CD8-positive, alpha-beta memory T cell (primary cell): Measurements from ENCODE around the gene ESR1. TPM values are rescaled to one million over a fixed set of nuclear protein-coding genes. Genes with fewer than 3 reads are reported as not detected.

ENCODE experiments used
- CTCF ChIA-PET: fragments of 350-600 bp; sonication (Branson Sonifier 250); formaldehyde crosslinking; loops from one replicate; lab custom pipeline; 2021; ENCODE audit warnings: antibody characterized with exemption; lab: Charles Lee
- POLR2A ChIA-PET: fragments of 350-600 bp; sonication (Branson Sonifier 250); formaldehyde crosslinking; loops from one replicate; lab custom pipeline; 2021; ENCODE audit warnings: antibody characterized with exemption; lab: Charles Lee
- DNase-seq, 5 donors: peaks; one replicate each; pipeline versions ENCODE4 v3.0.0 to v3.0.0-alpha.2; 2020 to 2022; ENCODE audit warnings: mixed read lengths in 1 of 5
- H3K27ac ChIP-seq: one replicate; pipeline ENCODE4 v1.7.0; 2013; ENCODE audit warnings: low read depth, mild to moderate bottlenecking, low read length, moderate library complexity
- H3K27me3 ChIP-seq: 2 replicates; pipeline ENCODE4 v1.7.0; 2013; ENCODE audit warnings: low read length, mild to moderate bottlenecking; ENCODE audit not compliant: insufficient read depth, poor library complexity, severe bottlenecking
- H3K36me3 ChIP-seq: 2 replicates; pipeline ENCODE4 v1.7.0; 2013; ENCODE audit warnings: mild to moderate bottlenecking, low read length, moderate library complexity; ENCODE audit not compliant: insufficient read depth
- H3K4me1 ChIP-seq: 2 replicates; pipeline ENCODE4 v1.7.0; 2013; ENCODE audit warnings: mild to moderate bottlenecking, low read length, moderate library complexity; ENCODE audit not compliant: insufficient read depth
- H3K4me3 ChIP-seq: 2 replicates; pipeline ENCODE4 v1.7.0; 2013; ENCODE audit warnings: mild to moderate bottlenecking, low read length
- H3K9me3 ChIP-seq: 2 replicates; pipeline ENCODE4 v1.7.0; 2013; ENCODE audit warnings: mild to moderate bottlenecking, low read length
- H3K27ac Mint-ChIP-seq, 8 donors: one replicate each; pipeline ENCODE4 v1.8.0; 2020 to 2021; ENCODE audit warnings: mixed read lengths in 8 of 8, mild to moderate bottlenecking in 6 of 8, inconsistent platforms in 3 of 8, moderate library complexity in 3 of 8
- H3K27me3 Mint-ChIP-seq, 2 donors: one replicate each; pipeline ENCODE4 v1.8.0; 2020 to 2021; ENCODE audit warnings: mixed read lengths in 2 of 2, mild to moderate bottlenecking in 1 of 2, moderate library complexity in 1 of 2
- H3K36me3 Mint-ChIP-seq, 3 donors: one replicate each; pipeline ENCODE4 v1.8.0; 2020 to 2021; ENCODE audit warnings: mixed read lengths in 3 of 3, inconsistent platforms in 1 of 3, mild to moderate bottlenecking in 1 of 3
- H3K4me1 Mint-ChIP-seq, 3 donors: one replicate each; pipeline ENCODE4 v1.8.0; 2020 to 2021; ENCODE audit warnings: mixed read lengths in 3 of 3, inconsistent platforms in 1 of 3, mild to moderate bottlenecking in 1 of 3
- H3K4me3 Mint-ChIP-seq, 7 donors: one replicate each; pipeline ENCODE4 v1.8.0; 2020 to 2021; ENCODE audit warnings: mixed read lengths in 7 of 7, mild to moderate bottlenecking in 6 of 7, moderate library complexity in 4 of 7, inconsistent platforms in 2 of 7
- H3K9me3 Mint-ChIP-seq, 5 donors: one replicate each; pipeline ENCODE4 v1.8.0; 2020 to 2022; ENCODE audit warnings: mixed read lengths in 5 of 5, mild to moderate bottlenecking in 3 of 5, moderate library complexity in 2 of 5, inconsistent platforms in 1 of 5
- polyA plus RNA-seq: library from polyadenylated mRNA; unstranded; fragments of 300-500 nt; fragmentation: Illumina TruSeq; gene quantifications from one replicate; pipeline ENCODE4 v1.2.3, GENCODE V29; 2021
- total RNA-seq, 2 experiments: library from RNA; stranded (reverse); gene quantifications; one replicate each; pipeline ENCODE4 v1.2.3, GENCODE V29; 2021

Gene ESR1
- total and polyA plus RNA-seq, 3 experiments from 2014 or later: 0.15 to 1.2 TPM; not detected in 1

DNA sequence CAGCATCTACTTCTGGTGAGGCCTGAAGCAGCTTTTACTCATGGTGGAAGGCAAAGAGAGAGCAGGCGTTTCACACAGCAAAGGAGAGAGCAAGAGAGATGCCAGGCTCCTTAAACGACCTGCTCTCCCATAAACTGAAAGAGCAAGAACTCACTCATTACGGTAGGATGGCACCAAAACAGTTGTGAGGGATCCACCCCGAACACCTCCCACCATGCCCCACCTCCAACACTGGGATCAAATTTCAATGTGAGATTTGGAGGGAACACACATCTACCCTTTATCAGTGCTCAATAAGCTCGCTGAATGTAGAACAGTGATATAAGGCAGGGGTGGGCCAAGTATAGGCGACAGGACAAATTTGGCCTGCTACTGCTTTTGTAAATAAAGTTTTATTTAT, 244.6 kb downstream of the ESR1 start:
- ChIA-PET CTCF (no interaction called here), POLR2A (no interaction called here)
- no peaks in the 10 kb centered on the region for H3K36me3 ChIP-seq
- no peak overlapping the region for H3K4me3 ChIP-seq
- no peak overlapping the region for H3K27ac ChIP-seq
- Mint-ChIP-seq H3K36me3 (peaks cover 0 to 2% (median 0%) of the 10 kb centered on the region in 3 donors), H3K4me1 (no peaks in the 10 kb centered on the region), H3K27me3 (peaks cover 1 to 22% of the 10 kb centered on the region in 2 donors), H3K4me3 (no peak overlapping the region), H3K9me3 (peaks cover 0 to 2% (median 0%) of the 10 kb centered on the region in 5 donors), H3K27ac (no peak overlapping the region)
- no peaks in the 10 kb centered on the region for H3K27me3 ChIP-seq
- no peaks in the 10 kb centered on the region for H3K9me3 ChIP-seq
- DNase-seq: no peak
- H3K4me1 ChIP-seq: no peaks in the 10 kb centered on the region

DNA sequence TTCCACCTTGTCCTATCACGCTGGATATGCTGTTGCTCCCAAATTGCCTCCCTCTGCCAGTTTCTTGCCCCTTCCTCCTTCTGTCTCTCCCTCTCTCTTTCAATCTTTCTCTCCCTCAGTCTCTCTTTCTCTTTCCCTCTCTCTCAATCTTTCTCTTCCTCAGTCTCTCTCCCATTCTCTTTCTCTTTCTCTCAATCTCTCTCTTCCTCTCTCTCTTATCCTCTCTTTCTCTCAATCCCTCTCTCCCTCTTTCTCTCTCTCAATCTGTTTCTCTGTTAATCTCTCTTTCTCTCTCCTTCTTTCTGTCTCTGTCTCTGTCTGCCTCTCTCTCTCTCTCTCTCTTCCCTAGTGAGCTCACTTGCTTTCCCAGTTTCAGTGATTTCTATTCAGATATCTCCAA, 245.8 kb downstream of the ESR1 start:
- Mint-ChIP-seq H3K36me3 (peaks cover 0 to 2% (median 0%) of the 10 kb centered on the region in 3 donors), H3K4me3 (no peak overlapping the region), H3K4me1 (no peaks in the 10 kb centered on the region), H3K9me3 (no peaks in the 10 kb centered on the region), H3K27me3 (peaks cover 1 to 22% of the 10 kb centered on the region in 2 donors), H3K27ac (no peak overlapping the region)
- POLR2A ChIA-PET: no interaction called here
- H3K27ac ChIP-seq: no peak overlapping the region
- H3K9me3 ChIP-seq: no peaks in the 10 kb centered on the region
- DNase-seq: no peak
- CTCF ChIA-PET: no interaction called here
- H3K36me3 ChIP-seq: no peaks in the 10 kb centered on the region
- no peaks in the 10 kb centered on the region for H3K4me1 ChIP-seq
- no peaks in the 10 kb centered on the region for H3K27me3 ChIP-seq
- no peak overlapping the region for H3K4me3 ChIP-seq

DNA sequence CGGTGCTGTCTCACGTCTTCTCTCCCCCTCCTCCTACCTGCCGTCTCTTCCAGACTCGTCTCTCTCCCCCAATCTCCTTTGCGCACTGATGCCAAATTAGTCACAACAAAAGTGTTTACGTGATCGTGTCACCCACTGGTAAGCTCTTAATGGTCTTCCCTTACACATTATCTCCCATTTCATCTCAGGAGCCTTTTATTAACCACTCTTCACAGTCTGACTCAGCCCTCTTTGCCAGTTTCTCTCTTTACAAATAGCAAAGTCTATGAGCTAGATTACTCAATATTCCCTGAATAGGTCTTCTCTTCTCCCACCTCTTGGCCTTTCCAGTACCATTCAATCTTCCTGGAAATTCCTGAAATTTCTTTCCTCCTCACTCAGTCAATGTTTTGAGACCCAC, 247.0 kb downstream of the ESR1 start:
- no peak overlapping the region for H3K4me3 Mint-ChIP-seq
- no peak overlapping the region for H3K27ac Mint-ChIP-seq
- H3K4me1 ChIP-seq: no peaks in the 10 kb centered on the region
- no peak overlapping the region for H3K27ac ChIP-seq
- H3K27me3 Mint-ChIP-seq: peaks cover 1 to 18% of the 10 kb centered on the region in 2 donors
- H3K27me3 ChIP-seq: no peaks in the 10 kb centered on the region
- H3K4me3 ChIP-seq: no peak overlapping the region
- H3K4me1 Mint-ChIP-seq: no peaks in the 10 kb centered on the region
- H3K36me3 Mint-ChIP-seq: peaks cover 0 to 2% (median 0%) of the 10 kb centered on the region in 3 donors
- ChIA-PET POLR2A (no interaction called here), CTCF (no interaction called here)
- H3K9me3 ChIP-seq: no peaks in the 10 kb centered on the region
- no peak for DNase-seq
- no peaks in the 10 kb centered on the region for H3K9me3 Mint-ChIP-seq
- H3K36me3 ChIP-seq: no peaks in the 10 kb centered on the region

DNA sequence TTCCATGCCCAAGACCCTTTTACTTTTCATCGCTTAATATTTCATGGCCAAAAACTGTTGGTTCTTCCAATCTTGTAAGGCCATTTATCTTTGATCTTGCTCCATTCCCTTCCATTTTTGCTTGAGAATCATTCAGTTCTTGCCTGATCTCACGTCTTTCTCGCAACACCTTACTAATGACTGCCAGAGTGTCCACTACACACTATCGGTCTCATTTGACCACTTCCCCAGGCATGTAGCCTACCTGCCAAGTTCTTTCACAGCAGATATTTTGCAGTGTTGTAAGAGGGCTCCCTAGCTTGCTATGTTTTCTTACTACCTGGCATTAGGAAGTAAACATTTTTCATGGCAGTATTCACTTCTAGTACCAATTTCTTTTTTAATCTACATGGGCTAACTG, 248.0 kb downstream of the ESR1 start:
- H3K4me3 ChIP-seq: no peak overlapping the region
- no peaks in the 10 kb centered on the region for H3K4me1 ChIP-seq
- Mint-ChIP-seq H3K9me3 (no peaks in the 10 kb centered on the region), H3K4me1 (no peaks in the 10 kb centered on the region), H3K36me3 (peaks cover 0 to 4% (median 0%) of the 10 kb centered on the region in 3 donors), H3K4me3 (no peak overlapping the region), H3K27me3 (peaks cover under 1 to 23% of the 10 kb centered on the region in 2 donors), H3K27ac (no peak overlapping the region)
- H3K27ac ChIP-seq: no peak overlapping the region
- ChIA-PET CTCF (no interaction called here), POLR2A (no interaction called here)
- DNase-seq: no peak
- H3K9me3 ChIP-seq: no peaks in the 10 kb centered on the region
- no peaks in the 10 kb centered on the region for H3K36me3 ChIP-seq
- H3K27me3 ChIP-seq: no peaks in the 10 kb centered on the region

DNA sequence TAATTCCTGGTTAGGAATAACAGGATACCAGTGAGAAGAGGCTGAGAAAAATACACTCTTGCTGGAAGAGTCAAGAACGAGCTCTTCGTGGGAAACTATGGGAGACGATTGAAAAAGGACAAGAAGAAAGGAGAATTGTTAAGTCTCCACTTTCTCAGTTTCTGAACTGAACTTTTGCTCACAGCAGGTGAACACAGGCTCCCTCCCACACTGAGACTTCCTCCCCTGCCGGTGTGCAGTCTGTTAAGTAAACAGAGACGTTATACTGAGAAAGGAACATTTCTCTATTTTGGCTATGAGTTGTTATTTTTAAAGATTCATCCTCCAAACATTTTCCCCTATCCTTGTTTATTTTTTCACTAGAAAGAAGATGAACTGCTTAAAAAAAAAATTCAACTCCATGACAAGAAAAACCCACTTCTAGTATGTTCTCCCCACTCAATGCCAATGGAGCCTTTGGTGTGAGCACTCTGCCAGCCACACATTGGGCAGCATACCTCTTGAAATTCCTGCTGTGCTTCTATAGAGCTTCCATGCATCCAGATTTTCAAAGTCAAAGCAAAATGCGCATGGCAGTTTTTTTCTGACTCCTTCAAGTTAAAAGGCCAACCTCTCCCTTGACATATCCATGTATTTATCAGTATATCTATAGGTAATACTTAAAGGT, 250.5 kb downstream of the ESR1 start:
- no peak overlapping the region for H3K27ac Mint-ChIP-seq
- no peak overlapping the region for H3K4me3 Mint-ChIP-seq
- Histone ChIP-seq H3K4me3 (no peak overlapping the region), H3K36me3 (no peaks in the 10 kb centered on the region), H3K27ac (no peak overlapping the region), H3K27me3 (no peaks in the 10 kb centered on the region), H3K4me1 (no peaks in the 10 kb centered on the region), H3K9me3 (no peaks in the 10 kb centered on the region)
- ChIA-PET CTCF (no interaction called here), POLR2A (no interaction called here)
- DNase-seq: no peak
- peaks cover 0 to 7% (median 0%) of the 10 kb centered on the region in 3 donors for H3K36me3 Mint-ChIP-seq
- H3K27me3 Mint-ChIP-seq: peaks cover 0 to 24% of the 10 kb centered on the region in 2 donors
- no peaks in the 10 kb centered on the region for H3K4me1 Mint-ChIP-seq
- H3K9me3 Mint-ChIP-seq: no peaks in the 10 kb centered on the region

DNA sequence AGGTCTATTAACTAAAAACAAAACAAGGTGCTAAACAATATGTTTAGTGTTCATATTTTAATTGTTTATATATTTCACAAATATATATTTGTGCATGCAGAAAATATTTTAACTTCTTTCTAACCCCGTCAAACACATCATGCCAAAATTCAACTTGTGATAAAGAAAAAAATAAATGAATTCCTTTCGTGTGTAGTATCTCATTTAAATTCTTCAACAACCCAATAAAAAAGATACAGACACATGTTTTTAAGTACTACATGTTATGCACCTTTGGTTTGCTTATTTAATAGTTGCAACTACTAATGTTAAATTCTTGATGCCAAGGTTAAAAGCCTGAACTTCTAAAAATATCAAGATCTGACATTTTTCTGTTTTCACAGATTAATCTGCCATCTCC, 252.4 kb downstream of the ESR1 start:
- Mint-ChIP-seq H3K4me1 (no peaks in the 10 kb centered on the region), H3K27ac (no peak overlapping the region), H3K4me3 (no peak overlapping the region), H3K27me3 (peaks cover 0 to 24% of the 10 kb centered on the region in 2 donors), H3K9me3 (no peaks in the 10 kb centered on the region), H3K36me3 (peaks cover 0 to 7% (median 0%) of the 10 kb centered on the region in 3 donors)
- DNase-seq: no peak
- POLR2A ChIA-PET: no interaction called here
- Histone ChIP-seq H3K4me3 (no peak overlapping the region), H3K9me3 (no peaks in the 10 kb centered on the region), H3K4me1 (no peaks in the 10 kb centered on the region), H3K27ac (no peak overlapping the region), H3K27me3 (no peaks in the 10 kb centered on the region), H3K36me3 (no peaks in the 10 kb centered on the region)
- CTCF ChIA-PET: no interaction called here

DNA sequence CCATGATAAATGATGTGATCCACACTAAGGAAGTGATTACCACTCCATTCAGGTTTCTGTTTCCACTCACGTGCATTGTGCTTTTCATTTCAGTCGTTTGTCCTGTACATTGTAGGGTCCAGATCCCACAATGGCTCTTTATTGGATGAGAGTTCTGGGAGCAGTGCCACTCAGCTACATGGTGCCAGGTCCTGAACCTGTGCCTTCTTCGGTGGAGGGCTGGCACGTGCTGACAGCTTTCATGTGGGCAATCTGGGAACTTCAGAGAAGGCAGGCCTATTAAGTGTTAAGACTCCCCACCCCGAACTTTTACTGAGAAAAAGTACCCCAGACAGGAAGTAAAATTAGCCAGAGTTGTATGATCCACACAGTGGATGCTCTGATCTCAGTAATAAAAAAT, 255.0 kb downstream of the ESR1 start:
- no peak overlapping the region for H3K27ac ChIP-seq
- no peaks in the 10 kb centered on the region for H3K27me3 ChIP-seq
- DNase-seq: no peak
- Mint-ChIP-seq H3K27ac (no peak overlapping the region), H3K36me3 (peaks cover 0 to 5% (median 0%) of the 10 kb centered on the region in 3 donors), H3K4me1 (no peaks in the 10 kb centered on the region), H3K27me3 (peaks cover 4 to 12% of the 10 kb centered on the region in 2 donors), H3K4me3 (no peak overlapping the region), H3K9me3 (no peaks in the 10 kb centered on the region)
- ChIA-PET CTCF (no interaction called here), POLR2A (no interaction called here)
- no peak overlapping the region for H3K4me3 ChIP-seq
- no peaks in the 10 kb centered on the region for H3K9me3 ChIP-seq
- H3K4me1 ChIP-seq: no peaks in the 10 kb centered on the region
- H3K36me3 ChIP-seq: no peaks in the 10 kb centered on the region

DNA sequence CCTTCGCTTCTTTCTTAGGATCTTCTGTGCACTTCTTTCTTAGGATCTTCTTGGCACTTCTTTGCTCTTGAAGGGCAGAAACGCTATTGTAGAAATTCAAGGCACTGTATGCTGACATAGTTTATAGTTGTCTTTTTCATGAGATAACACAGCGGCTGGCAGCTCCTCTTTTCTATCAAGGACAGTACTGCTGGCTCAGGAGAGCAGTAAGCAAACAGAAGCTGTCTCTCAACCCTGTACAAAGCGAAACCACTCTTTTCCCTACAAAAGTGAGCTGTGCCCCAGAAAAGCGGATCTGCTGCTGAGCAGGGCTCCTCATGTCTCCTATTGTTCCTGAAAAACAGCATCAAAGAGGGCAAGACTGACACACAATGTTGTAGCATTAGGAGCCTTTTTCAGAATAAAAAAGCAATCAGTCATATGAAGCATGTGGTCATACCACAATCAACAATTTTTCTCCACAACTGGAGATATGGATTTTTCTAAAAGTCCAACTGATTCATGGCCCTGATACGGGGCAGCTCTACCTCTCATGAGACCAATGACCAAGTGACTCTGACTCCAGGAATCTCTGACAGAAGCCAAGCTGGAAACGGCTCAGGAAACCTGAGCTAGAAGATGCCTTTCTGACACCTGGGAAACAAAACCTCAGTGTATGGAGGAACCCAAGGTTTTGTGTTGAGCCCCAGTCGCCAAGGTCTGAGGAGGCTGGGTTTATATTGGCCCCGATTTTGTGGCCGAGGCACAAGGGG, 255.9 kb downstream of the ESR1 start:
- Mint-ChIP-seq H3K27ac (no peak overlapping the region), H3K9me3 (no peaks in the 10 kb centered on the region), H3K4me1 (no peaks in the 10 kb centered on the region), H3K4me3 (no peak overlapping the region), H3K36me3 (peaks cover 0 to 6% (median 0%) of the 10 kb centered on the region in 3 donors), H3K27me3 (peaks cover 4 to 7% of the 10 kb centered on the region in 2 donors)
- ChIA-PET POLR2A (no interaction called here), CTCF (no interaction called here)
- no peaks in the 10 kb centered on the region for H3K36me3 ChIP-seq
- H3K27me3 ChIP-seq: no peaks in the 10 kb centered on the region
- no peaks in the 10 kb centered on the region for H3K4me1 ChIP-seq
- H3K4me3 ChIP-seq: no peak overlapping the region
- H3K9me3 ChIP-seq: no peaks in the 10 kb centered on the region
- no peak for DNase-seq
- H3K27ac ChIP-seq: no peak overlapping the region
